ENCODE results near the gene LPCAT3.
A peak's percentile ranks its signal among the peaks of the same experiment; 100 is the strongest.

The LPCAT3 gene, protein sequence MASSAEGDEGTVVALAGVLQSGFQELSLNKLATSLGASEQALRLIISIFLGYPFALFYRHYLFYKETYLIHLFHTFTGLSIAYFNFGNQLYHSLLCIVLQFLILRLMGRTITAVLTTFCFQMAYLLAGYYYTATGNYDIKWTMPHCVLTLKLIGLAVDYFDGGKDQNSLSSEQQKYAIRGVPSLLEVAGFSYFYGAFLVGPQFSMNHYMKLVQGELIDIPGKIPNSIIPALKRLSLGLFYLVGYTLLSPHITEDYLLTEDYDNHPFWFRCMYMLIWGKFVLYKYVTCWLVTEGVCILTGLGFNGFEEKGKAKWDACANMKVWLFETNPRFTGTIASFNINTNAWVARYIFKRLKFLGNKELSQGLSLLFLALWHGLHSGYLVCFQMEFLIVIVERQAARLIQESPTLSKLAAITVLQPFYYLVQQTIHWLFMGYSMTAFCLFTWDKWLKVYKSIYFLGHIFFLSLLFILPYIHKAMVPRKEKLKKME

DNA sequence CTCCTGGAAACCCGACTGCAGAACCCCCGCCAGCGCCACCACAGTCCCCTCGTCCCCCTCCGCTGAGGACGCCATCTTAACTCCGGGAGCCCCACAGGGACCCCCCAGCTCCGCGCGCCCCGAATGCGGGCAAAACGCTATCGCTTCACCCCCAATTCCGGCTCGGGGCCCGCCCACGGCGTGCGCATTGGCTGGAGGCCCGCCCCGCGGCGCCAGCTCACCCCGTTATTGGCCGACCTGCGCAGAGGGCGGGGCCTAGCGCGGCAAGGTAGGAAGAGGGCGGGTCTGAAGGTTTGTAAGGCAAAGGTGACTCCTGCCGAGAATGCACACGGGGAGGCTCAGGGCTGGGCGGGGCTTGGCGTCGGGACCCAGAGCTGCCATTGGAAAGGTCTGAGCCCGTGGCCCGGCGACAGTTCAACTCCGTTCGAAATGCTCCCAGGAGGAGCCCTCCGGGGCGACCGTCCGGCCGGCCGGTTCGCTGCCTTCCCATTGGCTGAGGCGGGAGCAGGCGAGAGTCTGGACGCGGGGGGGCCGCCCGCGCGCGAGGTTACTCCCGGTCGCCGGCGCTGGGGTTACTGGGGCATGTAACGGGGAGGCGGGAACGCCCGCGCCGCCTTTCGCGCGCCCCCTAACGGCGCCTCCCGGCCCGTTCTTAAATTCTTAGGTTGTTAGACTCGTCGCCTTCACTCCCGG lies at the start of gene LPCAT3:
TSS of gene LPCAT3 (minus strand) at position 127 of the 693 bp plus-strand sequence. CDS start at position 75, 52 bp downstream.
- no peaks in the 10 kb centered on the region for H3K27me3 ChIP-seq (ENCODE audit: low read depth, low read length)
- peak within 1 kb of the TSS; percentile 84 for H3K27ac ChIP-seq (ENCODE audit: low read length)
- peak within 1 kb of the TSS; percentile 85 to 87 for H3K4me3 ChIP-seq (ENCODE audit: low read depth in 1 of 2, low read length in 2 of 2)
- H3K36me3 ChIP-seq (ENCODE audit: control insufficient read depth in 1 of 2, insufficient read depth in 2 of 2, low read length in 2 of 2), result peaks cover 0 to 4% of the 10 kb centered on the region in 2 donors
- H3K4me1 ChIP-seq (ENCODE audit: control insufficient read depth in 1 of 2, insufficient read depth in 2 of 2, low read length in 2 of 2), result peaks cover 4 to 14% of the 10 kb centered on the region in 2 donors
- no peaks in the 10 kb centered on the region for H3K9me3 ChIP-seq (ENCODE audit: control insufficient read depth in 1 of 2, low read length in 2 of 2)

DNA sequence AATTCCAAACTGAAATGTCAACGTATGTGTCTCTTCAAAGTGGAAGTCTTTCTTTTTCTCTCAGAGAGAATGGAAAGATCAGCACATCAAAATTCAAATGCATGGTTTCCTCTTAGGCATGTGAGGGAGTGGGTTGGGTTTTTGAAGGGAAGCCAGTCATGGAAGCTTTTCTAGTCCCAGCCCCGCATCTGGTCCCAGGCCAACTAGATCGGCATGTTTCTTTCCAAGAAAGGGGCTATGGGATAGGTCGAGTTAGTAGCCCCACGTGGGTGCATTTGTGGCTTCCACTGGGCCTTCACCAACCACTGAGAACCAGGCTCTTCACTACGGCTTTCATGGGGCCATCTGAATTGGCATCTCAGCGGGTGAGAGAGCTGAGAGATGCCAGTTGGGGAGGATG lies 48.8 kb upstream of the LPCAT3 start:
- H3K27me3 ChIP-seq (ENCODE audit: low read depth, low read length), result no peaks in the 10 kb centered on the region
- H3K27ac ChIP-seq (ENCODE audit: low read length), result no peak overlapping the region
- peaks cover 29 to 55% of the 10 kb centered on the region in 2 donors for H3K36me3 ChIP-seq (ENCODE audit: control insufficient read depth in 1 of 2, insufficient read depth in 2 of 2, low read length in 2 of 2)
- no peaks in the 10 kb centered on the region for H3K9me3 ChIP-seq (ENCODE audit: control insufficient read depth in 1 of 2, low read length in 2 of 2)
- H3K4me1 ChIP-seq (ENCODE audit: control insufficient read depth in 1 of 2, insufficient read depth in 2 of 2, low read length in 2 of 2), result peaks cover 0 to 9% of the 10 kb centered on the region in 2 donors
- no peak overlapping the region for H3K4me3 ChIP-seq (ENCODE audit: low read depth in 1 of 2, low read length in 2 of 2)

DNA sequence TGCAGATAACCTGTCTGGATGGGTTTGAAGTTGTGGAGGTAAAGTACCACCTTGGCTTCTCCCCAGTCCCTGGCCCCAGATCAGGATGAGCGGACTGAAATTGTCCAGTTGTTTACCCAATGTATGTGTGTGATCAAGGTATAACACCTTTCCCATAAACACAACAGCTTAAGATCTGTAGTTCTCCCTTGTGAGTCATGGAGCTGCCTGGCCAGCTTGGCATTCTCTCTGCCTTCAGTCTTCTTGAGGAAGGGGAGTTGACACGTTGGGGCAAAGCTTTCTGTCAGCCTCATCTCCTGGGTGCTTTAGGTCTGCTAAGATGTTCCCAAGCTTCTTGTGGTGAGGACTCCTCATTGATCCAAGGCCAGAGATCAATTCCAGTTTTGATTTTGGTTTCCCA lies 48.3 kb upstream of the LPCAT3 start:
- no peaks in the 10 kb centered on the region for H3K27me3 ChIP-seq (ENCODE audit: low read depth, low read length)
- H3K27ac ChIP-seq (ENCODE audit: low read length), result no peak overlapping the region
- peaks cover 29 to 55% of the 10 kb centered on the region in 2 donors for H3K36me3 ChIP-seq (ENCODE audit: control insufficient read depth in 1 of 2, insufficient read depth in 2 of 2, low read length in 2 of 2)
- H3K4me3 ChIP-seq (ENCODE audit: low read depth in 1 of 2, low read length in 2 of 2), result no peak overlapping the region
- H3K4me1 ChIP-seq (ENCODE audit: control insufficient read depth in 1 of 2, insufficient read depth in 2 of 2, low read length in 2 of 2), result peaks cover 0 to 10% of the 10 kb centered on the region in 2 donors
- H3K9me3 ChIP-seq (ENCODE audit: control insufficient read depth in 1 of 2, low read length in 2 of 2), result no peaks in the 10 kb centered on the region

DNA sequence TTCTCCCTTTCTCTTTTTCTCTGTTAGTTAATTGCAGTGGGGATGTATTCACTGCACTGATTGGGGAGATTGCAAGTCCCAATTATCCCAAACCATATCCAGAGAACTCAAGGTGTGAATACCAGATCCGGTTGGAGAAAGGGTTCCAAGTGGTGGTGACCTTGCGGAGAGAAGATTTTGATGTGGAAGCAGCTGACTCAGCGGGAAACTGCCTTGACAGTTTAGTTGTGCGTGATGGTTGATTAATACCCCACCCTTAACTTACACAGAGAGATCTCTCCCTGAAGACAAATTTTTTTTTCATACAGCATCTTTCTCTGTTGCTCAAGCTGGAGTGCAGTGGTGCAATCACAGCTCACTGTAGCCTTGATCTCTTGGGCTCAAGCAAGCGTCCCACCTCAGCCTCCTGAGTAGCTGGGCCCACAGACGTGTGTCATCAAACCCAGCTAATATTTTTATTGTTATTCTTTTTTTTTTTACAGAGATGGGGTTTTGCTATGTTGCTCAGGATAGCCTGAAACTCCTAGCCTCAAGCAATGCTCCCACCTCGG lies 46.9 kb upstream of the LPCAT3 start:
- peaks cover 26 to 52% of the 10 kb centered on the region in 2 donors for H3K36me3 ChIP-seq (ENCODE audit: control insufficient read depth in 1 of 2, insufficient read depth in 2 of 2, low read length in 2 of 2)
- no peaks in the 10 kb centered on the region for H3K9me3 ChIP-seq (ENCODE audit: control insufficient read depth in 1 of 2, low read length in 2 of 2)
- H3K27ac ChIP-seq (ENCODE audit: low read length), result no peak overlapping the region
- no peaks in the 10 kb centered on the region for H3K27me3 ChIP-seq (ENCODE audit: low read depth, low read length)
- no peak overlapping the region for H3K4me3 ChIP-seq (ENCODE audit: low read depth in 1 of 2, low read length in 2 of 2)
- peaks cover 0 to 10% of the 10 kb centered on the region in 2 donors for H3K4me1 ChIP-seq (ENCODE audit: control insufficient read depth in 1 of 2, insufficient read depth in 2 of 2, low read length in 2 of 2)

DNA sequence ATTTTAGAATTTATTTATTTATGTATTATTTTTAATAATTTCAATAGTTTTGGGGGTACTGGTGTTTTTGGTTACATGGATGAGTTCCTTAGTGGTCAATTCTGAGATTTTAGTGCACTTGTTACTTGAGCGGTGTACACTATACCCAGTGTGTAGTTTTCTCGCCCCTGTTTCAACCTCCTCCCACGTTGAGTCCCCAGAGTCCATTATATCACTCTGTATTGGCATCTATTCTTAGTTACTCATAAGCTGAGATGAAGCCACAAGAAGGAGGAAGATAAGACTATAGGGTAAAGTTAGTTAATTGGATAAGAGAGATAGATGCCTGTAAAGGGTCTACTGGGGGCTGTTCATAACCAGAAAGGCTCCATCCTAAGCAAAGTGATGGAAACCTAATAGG lies 46.2 kb upstream of the LPCAT3 start:
- H3K36me3 ChIP-seq (ENCODE audit: control insufficient read depth in 1 of 2, insufficient read depth in 2 of 2, low read length in 2 of 2), result peaks cover 26 to 46% of the 10 kb centered on the region in 2 donors
- peaks cover 0 to 10% of the 10 kb centered on the region in 2 donors for H3K4me1 ChIP-seq (ENCODE audit: control insufficient read depth in 1 of 2, insufficient read depth in 2 of 2, low read length in 2 of 2)
- no peaks in the 10 kb centered on the region for H3K27me3 ChIP-seq (ENCODE audit: low read depth, low read length)
- no peak overlapping the region for H3K27ac ChIP-seq (ENCODE audit: low read length)
- no peak overlapping the region for H3K4me3 ChIP-seq (ENCODE audit: low read depth in 1 of 2, low read length in 2 of 2)
- no peaks in the 10 kb centered on the region for H3K9me3 ChIP-seq (ENCODE audit: control insufficient read depth in 1 of 2, low read length in 2 of 2)

DNA sequence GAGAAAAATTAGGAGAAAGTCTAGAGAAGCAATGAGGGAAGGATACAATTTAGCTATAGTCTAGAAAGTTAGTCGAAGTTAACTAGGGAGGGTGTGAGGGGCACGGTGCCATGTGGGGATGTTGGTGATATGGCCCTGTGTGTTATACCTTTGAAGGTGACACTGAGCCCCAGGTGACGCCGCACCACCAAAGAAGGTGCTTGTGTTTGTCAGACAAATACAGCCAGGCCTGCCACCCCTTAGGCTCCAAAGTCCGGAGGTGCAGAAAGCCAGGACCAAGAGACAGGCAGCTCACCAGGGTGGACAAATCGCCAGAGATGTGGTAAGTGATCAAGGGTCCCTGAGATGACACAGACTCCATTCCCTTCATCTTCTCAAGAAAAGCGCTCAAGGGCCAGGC lies 43.3 kb upstream of the LPCAT3 start:
- H3K4me1 ChIP-seq (ENCODE audit: control insufficient read depth in 1 of 2, insufficient read depth in 2 of 2, low read length in 2 of 2), result peaks cover 0 to 10% of the 10 kb centered on the region in 2 donors
- H3K9me3 ChIP-seq (ENCODE audit: control insufficient read depth in 1 of 2, low read length in 2 of 2), result no peaks in the 10 kb centered on the region
- no peaks in the 10 kb centered on the region for H3K27me3 ChIP-seq (ENCODE audit: low read depth, low read length)
- H3K27ac ChIP-seq (ENCODE audit: low read length), result peak overlapping the region; percentile 86
- H3K4me3 ChIP-seq (ENCODE audit: low read depth in 1 of 2, low read length in 2 of 2), result peak overlapping the region; percentile 62 to 63
- H3K36me3 ChIP-seq (ENCODE audit: control insufficient read depth in 1 of 2, insufficient read depth in 2 of 2, low read length in 2 of 2), result peaks cover 11 to 26% of the 10 kb centered on the region in 2 donors

DNA sequence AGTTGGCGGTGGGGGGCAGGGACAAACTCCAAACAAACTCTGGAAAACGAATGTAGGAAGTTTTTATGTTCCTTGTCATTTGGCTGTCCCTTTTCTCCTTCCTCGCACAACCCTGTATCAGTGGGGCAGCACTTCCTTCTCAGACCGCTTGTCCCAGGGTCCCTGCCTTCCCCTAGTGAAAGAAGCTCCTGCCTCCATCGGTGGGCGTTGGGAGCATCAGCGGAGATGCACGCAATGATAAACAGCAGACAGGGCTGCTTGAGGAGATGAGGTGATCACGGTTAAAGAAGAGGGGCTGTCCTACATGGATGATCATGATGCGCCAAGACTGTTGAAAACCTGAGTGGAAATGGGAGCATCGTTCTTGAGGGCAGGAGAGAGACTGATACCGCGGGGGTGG lies 42.9 kb upstream of the LPCAT3 start:
- peaks cover 0 to 10% of the 10 kb centered on the region in 2 donors for H3K4me1 ChIP-seq (ENCODE audit: control insufficient read depth in 1 of 2, insufficient read depth in 2 of 2, low read length in 2 of 2)
- H3K27me3 ChIP-seq (ENCODE audit: low read depth, low read length), result no peaks in the 10 kb centered on the region
- H3K27ac ChIP-seq (ENCODE audit: low read length), result peak overlapping the region; percentile 86
- H3K9me3 ChIP-seq (ENCODE audit: control insufficient read depth in 1 of 2, low read length in 2 of 2), result no peaks in the 10 kb centered on the region
- peak overlapping the region; percentile 62 to 63 for H3K4me3 ChIP-seq (ENCODE audit: low read depth in 1 of 2, low read length in 2 of 2)
- peaks cover 7 to 22% of the 10 kb centered on the region in 2 donors for H3K36me3 ChIP-seq (ENCODE audit: control insufficient read depth in 1 of 2, insufficient read depth in 2 of 2, low read length in 2 of 2)

DNA sequence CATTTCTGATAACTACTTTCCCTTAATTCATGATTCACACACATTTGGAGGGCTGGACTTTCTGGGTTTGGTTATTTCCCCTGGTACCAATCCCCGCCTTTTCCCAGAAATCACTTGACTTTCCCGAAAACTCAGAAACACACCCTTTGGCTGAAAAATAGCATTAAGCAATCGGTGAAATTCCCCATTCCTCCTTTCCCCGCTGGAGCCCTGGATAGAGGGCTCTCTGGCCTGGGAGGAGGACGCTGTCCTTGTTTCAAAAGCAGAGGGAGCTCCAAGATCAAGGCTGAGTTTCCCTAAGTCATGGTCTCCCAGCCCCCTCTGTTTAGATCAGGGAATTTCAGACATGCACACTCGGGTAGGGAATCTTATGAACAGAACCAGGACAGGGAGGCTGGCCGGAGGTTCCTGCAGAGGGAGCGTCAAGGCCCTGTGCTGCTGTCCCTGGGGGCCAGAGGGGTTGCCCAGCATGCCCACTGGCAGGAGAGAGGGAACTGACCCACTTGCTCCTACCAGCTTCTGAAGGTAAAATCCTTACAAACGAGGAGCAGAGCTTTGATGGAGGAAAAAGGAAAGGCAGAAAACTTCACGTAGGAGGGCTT lies 42.2 kb upstream of the LPCAT3 start, which contains the start of gene C1S:
TSS of gene C1S (plus strand) at position 366 of the 602 bp plus-strand sequence. CDS start 1,195 bp downstream, outside the sequence.
- H3K36me3 ChIP-seq (ENCODE audit: control insufficient read depth in 1 of 2, insufficient read depth in 2 of 2, low read length in 2 of 2), result peaks cover 0 to 15% of the 10 kb centered on the region in 2 donors
- no peaks in the 10 kb centered on the region for H3K9me3 ChIP-seq (ENCODE audit: control insufficient read depth in 1 of 2, low read length in 2 of 2)
- H3K27me3 ChIP-seq (ENCODE audit: low read depth, low read length), result no peaks in the 10 kb centered on the region
- H3K27ac ChIP-seq (ENCODE audit: low read length), result peak within 1 kb of the TSS; percentile 86
- peaks cover 0 to 10% of the 10 kb centered on the region in 2 donors for H3K4me1 ChIP-seq (ENCODE audit: control insufficient read depth in 1 of 2, insufficient read depth in 2 of 2, low read length in 2 of 2)
- H3K4me3 ChIP-seq (ENCODE audit: low read depth in 1 of 2, low read length in 2 of 2), result peak within 1 kb of the TSS; percentile 62 to 63

DNA sequence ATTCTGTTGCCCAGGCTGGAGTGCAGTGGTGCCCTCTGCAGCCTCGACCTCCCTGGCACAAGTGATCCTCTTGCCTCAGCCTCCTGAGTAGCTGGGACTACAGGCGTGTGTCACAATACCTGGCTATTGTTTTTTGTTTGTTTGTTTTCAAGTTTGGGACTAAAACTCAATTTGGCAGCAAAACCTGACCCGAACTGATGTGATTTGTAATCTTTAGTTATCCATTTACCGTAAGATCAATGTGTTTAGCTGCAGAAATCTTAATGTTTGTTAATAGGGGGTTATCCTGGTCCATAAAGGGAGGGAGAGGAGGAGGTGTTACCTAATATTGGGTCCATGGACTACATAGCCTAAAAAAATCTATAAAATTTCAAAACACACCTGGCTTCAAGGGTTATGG lies 41.5 kb upstream of the LPCAT3 start:
- H3K4me3 ChIP-seq (ENCODE audit: low read depth in 1 of 2, low read length in 2 of 2), result no peak overlapping the region
- peaks cover 0 to 10% of the 10 kb centered on the region in 2 donors for H3K4me1 ChIP-seq (ENCODE audit: control insufficient read depth in 1 of 2, insufficient read depth in 2 of 2, low read length in 2 of 2)
- peaks cover 0 to 10% of the 10 kb centered on the region in 2 donors for H3K36me3 ChIP-seq (ENCODE audit: control insufficient read depth in 1 of 2, insufficient read depth in 2 of 2, low read length in 2 of 2)
- H3K27ac ChIP-seq (ENCODE audit: low read length), result peak overlapping the region; percentile 43
- H3K9me3 ChIP-seq (ENCODE audit: control insufficient read depth in 1 of 2, low read length in 2 of 2), result no peaks in the 10 kb centered on the region
- H3K27me3 ChIP-seq (ENCODE audit: low read depth, low read length), result no peaks in the 10 kb centered on the region

DNA sequence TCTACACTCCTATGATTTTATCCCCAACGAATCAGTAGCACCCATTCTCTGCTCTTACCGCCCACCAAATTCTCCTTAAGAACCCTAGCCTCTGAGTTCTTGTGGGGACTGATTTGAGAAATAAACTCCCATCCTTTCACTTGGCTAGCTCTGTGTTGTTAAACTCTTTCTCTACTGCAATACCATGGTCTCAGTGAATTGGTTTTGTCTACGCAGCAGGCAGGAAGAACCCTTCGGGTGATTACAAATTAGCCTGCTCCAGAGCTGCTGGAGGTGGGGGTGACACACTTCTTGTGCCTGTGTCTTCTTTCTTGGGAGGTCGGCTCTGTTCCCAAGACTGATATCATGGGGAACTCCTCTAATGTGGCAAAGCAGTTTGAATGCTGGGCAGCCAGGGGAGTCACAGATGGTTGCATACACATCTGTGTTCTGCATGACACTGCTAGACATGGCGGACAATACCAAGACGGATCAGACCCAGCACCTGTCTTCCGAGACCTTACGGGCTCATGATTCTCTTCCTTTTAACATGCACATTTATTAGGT lies 40.6 kb upstream of the LPCAT3 start:
- H3K4me1 ChIP-seq (ENCODE audit: control insufficient read depth in 1 of 2, insufficient read depth in 2 of 2, low read length in 2 of 2), result peaks cover 0 to 10% of the 10 kb centered on the region in 2 donors
- H3K4me3 ChIP-seq (ENCODE audit: low read depth in 1 of 2, low read length in 2 of 2), result no peak overlapping the region
- no peaks in the 10 kb centered on the region for H3K27me3 ChIP-seq (ENCODE audit: low read depth, low read length)
- H3K27ac ChIP-seq (ENCODE audit: low read length), result no peak overlapping the region
- peaks cover 0 to 8% of the 10 kb centered on the region in 2 donors for H3K36me3 ChIP-seq (ENCODE audit: control insufficient read depth in 1 of 2, insufficient read depth in 2 of 2, low read length in 2 of 2)
- no peaks in the 10 kb centered on the region for H3K9me3 ChIP-seq (ENCODE audit: control insufficient read depth in 1 of 2, low read length in 2 of 2)
